NOMO-1 treated with DMSO at 0.1 percent for 48 hours (cell line): ENCODE measurements around the gene RCAN3.
A peak's percentile ranks its signal among the peaks of the same experiment; 100 is the strongest.
"Not testable (repeated sequence)": the region's sequence is repeated elsewhere in the genome, so short reads cannot be mapped to it uniquely, and the experiment has no call there.

Experiments
- DNase-seq: peaks from one replicate; lab custom pipeline; 2025; ENCODE audit not compliant: unreplicated experiment; lab: John Stamatoyannopoulos, UW

The RCAN3 gene

DNA sequence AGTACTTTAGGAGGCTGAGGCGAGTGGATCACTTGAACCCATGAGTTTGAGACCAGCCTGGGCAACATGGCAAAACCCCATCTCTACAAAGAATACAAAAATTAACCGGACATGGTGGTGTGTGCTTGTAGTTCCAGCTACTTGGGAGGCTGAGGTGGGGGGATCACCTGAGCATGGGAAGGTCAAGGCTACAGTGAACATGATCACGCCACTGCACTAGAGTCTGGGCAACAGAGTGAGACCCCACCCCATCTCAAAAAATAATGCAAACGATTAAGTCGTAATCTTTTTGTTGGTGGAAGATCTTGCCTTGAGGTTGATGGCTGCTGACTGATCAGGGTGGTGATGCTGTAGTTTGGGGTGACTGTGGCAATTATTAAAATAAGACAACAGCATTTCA is 6.3 kb downstream of the RCAN3 start:
- DNase-seq, result no peak

GRCh38 chr1:24513706-24514105 is 11.1 kb downstream of the RCAN3 start:
- DNase-seq, result no peak

- no peak for DNase-seq
These were observed 12.3 kb downstream of the RCAN3 start for GRCh38 chr1:24514946-24515345.

DNA sequence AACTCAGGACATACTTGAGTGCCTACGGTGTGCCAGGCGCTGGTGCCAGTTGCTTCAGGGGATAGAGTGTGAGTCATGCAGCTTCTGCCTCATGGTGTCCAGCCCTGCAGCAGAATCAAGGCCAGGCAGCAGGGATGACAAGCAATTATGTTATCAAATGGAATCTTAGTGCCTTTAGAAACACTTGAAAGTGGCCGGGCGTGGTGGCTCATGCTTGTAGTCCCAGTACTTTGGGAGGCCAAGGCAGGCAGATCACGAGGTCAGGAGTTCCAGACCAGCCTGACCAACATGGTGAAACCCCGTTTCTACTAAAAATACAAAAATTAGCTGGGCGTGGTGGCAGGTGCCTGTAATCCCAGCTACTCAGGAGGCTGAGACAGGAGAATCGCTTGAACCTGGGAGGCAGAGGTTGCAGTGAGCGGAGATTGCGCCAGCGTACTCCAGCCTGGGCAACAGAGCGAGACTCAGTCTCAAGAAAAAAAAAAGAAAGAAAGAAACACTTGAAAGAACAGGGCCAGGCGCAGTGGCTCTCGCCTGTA is 13.1 kb downstream of the RCAN3 start:
- DNase-seq, result not testable (repeated sequence)

DNA sequence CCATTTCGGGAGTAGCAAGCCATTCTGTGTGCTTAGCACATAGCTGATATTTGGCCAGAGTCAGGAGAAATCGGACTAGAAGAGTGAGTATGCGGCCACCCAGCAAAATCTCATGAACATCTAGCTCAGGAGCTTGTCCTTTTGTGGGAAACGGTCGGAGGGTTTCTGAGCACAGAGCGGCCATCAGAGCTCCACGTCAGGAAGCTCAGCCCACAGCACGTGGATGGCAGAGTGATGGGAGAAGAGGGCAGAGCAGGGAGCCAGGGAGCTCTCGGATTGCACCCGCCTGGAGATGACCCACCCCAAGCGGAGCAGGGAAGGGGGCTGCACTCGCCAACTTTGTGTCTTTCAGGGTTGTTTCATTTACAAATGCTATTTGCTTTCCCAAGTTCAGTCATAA is 13.9 kb downstream of the RCAN3 start:
- no peak for DNase-seq

DNA sequence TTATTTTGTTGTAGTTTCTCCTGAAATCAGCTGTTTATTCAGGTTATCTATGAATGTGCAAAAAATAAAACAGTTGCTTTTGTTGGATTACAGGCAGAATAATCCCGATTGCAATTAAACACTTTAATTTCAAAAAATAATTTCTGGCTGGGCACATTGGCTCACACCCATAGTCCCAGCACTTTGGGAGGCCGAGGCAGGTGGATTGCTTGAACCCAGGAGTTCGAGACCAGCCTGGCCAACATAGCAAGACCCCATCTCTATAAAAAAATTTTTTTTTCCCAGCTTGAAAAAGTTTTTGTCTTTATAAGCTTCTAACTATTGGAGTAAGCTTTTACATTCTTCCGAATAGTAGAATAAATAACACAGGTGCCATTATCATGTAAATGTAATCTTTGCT is 15.3 kb downstream of the RCAN3 start:
- no peak for DNase-seq

GRCh38 chr1:24520282-24520681 is 17.6 kb downstream of the RCAN3 start:
- DNase-seq, result not testable (repeated sequence)

DNA sequence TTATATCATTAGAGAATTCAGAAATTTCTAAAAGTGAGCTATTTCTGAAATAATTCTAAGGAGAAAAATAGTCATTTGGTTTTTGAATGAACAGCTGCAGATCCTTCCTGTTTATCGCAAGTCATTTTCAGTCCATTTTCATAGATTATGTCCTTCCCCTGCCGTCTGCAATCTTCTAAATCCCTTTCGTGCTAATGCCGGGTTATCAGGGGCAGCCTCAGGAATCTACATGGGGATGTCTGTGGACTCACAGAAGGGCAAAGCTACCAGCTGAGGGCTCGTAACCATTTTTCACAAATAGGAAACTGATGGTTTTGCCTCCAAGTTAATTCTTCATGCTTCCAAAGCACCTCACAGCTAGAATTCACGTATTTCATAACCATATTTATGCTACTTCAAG is 23.0 kb downstream of the RCAN3 start:
- DNase-seq, result no peak

- no peak for DNase-seq
These were observed 23.4 kb downstream of the RCAN3 start for GRCh38 chr1:24526045-24526444.

- peak; percentile 23 for DNase-seq
These were observed 24.4 kb downstream of the RCAN3 start for GRCh38 chr1:24526940-24527542.

DNA sequence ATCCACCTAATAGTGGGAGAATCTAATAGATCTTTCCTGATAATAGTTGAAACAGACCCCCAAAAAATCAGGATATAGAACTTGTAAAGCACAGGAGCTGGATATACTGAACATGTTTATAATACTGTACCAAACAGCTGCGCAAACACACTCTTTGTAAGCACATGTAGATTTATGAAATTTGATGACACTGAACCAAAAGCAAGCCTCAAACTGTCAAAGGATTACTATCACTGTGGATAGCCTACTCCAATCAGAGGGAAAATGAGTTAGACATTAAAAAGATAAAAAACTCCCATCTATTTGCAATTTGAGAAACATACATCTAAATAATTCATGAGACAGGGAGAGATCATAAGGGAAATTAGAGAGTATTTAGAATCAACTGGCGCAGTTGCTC is 26.1 kb downstream of the RCAN3 start:
- DNase-seq, result no peak

DNA sequence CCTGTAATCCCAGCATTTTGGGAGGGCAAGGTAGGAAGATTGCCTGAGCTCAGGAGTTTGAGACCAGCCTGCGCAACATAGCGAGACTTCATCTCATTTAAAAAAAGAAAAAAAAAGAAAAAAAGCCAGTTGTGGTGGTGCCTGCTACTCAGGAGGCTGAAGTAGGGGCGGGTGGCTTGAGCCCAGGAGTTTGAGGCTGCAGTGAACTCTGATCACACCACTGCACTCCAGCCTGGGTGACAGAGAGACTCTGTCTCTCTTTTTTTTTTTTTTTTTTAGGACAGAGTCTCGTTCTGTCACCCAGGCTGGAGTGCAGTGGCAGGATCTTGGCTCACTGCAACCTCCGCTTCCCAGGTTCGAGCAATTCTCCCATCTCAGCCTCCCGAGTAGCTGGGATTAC is 26.7 kb downstream of the RCAN3 start:
- not testable (repeated sequence) for DNase-seq

- DNase-seq, result peak; percentile 75
These were observed 32.4 kb downstream of the RCAN3 start for GRCh38 chr1:24535021-24535424.

DNA sequence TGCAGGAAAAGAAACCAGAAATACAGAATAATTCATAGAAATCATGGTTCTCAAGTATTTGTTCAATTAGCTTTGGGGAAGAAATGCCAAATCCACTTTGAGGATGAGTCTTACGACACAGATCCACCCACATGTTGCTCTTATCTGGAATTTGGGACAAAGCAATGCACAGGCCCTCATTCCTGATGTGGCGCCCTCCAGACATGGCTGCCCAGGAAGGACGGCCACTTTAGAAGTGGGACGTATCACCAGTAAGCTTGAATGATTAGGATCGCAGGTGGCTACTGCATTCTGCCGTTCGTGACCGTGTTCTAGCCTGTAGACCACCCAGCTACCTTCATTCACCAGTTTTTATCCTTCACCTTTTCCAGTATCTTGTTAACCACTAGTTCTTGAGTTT is 33.1 kb downstream of the RCAN3 start:
- DNase-seq, result no peak

DNA sequence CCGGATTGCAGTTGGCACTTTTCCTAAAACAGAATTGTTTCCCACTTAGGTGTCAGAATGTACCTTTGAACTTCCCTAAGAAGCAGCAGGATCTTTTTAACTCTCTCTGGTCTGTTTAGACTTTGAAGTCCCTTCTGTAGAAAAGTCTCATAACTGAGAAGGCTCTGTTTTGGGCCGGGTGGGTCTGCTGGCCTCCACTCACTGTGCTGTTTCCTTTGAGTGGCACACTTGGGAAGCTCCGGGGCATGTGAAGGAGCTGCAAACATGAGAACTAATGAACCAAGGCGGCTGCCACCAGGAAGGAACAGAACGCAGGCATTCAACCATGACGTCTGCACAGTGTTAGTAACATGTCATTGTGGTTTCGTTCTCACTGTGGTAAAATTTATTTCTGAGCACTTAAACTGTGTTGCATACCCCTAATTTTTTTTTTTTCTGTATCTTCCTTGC is 33.8 kb downstream of the RCAN3 start:
- peak; percentile 53 for DNase-seq

DNA sequence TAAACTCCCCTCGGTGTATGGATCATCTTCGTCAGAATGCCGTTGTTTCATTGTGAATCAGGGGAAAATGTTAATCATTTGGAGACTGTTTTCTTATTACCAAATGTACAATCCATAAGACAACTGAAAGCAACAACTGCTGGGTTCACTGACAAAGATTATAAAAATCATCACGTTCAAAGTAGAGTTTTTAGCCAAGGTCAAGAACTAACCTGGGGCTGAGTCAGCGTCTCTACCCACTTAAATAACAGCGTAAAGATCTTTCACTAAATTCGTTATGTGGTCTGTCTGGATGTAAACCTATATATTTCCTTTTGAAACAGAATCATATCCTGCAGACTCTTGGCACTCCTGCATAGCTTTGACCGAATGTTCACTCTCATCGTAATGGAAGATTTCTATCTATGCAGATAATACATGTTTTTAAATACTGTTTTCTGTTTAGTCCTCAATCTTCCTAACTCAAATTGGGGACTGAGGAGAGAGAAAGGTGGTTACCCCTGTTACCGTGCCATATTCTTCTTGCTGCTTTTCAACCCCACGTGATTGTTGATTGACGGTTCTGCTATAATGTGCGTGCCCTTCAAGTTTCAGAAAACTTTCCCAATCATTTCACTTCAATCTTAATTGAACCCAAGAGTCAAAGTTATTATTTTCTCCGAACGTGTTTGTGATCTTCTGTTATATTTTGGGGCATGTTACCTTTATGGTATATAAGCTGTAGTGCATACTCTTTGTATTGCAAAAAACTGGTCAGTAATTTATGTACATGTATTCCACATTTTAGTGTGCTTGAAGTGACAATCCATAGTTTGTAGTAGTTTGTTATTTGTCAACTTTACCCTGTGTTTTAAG is 37.6 kb downstream of the RCAN3 start:
- no peak for DNase-seq

GRCh38 chr1:24540906-24541710 is 38.5 kb downstream of the RCAN3 start:
- DNase-seq, result peak; percentile 88

- DNase-seq, result no peak
These were observed 39.2 kb downstream of the RCAN3 start for GRCh38 chr1:24541711-24542346.

DNA sequence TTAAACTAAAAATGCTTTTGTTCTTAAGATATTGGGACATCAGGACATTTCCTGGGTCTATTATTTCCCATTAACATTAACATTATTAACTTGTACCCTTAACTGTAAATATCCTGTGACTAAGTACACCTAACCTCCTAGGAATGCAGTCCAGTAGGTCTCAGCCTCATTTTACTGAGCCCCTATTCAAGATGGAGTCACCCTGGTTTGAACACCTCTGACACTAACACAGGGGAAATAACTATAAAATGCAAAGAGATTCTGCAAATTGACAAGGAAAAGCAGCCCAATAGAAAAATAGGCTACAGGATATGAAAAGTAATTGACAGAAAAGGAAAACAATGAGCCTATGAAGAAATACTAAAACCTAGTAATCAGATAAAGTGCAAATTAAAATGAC is 41.6 kb downstream of the RCAN3 start:
- no peak for DNase-seq

- DNase-seq, result no peak
These were observed 43.0 kb downstream of the RCAN3 start for GRCh38 chr1:24545662-24546061.

- no peak for DNase-seq
These were observed 44.6 kb downstream of the RCAN3 start for GRCh38 chr1:24547195-24547594.
